CD4-positive, alpha-beta T cell treated with Interleukin-2 at 100 ng/mL for 4 hours (primary cell): ENCODE data around the gene CHKA.

Experiments used
- DNase-seq: peaks from one replicate; pipeline ENCODE4 v3.0.0-alpha.2; 2020; ENCODE audit warnings: low spot score

Gene CHKA

DNA sequence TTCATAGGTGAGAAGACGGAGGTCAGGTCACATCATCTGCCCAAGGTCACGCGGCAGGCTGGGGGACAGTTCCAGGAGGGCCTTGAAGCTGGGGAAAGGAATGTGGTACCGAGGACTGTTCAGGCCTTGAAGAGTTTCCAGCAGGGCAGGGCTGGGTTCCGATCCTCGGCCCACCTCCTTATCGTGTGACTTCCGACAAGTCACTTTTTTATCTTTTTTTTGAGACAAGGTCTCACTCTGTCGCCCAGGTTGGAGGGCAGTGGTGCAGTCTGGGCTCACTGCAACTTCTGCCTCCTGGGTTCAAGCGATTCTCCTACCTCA is 90.1 kb downstream of the CHKA start:
- DNase-seq = no peak

DNA sequence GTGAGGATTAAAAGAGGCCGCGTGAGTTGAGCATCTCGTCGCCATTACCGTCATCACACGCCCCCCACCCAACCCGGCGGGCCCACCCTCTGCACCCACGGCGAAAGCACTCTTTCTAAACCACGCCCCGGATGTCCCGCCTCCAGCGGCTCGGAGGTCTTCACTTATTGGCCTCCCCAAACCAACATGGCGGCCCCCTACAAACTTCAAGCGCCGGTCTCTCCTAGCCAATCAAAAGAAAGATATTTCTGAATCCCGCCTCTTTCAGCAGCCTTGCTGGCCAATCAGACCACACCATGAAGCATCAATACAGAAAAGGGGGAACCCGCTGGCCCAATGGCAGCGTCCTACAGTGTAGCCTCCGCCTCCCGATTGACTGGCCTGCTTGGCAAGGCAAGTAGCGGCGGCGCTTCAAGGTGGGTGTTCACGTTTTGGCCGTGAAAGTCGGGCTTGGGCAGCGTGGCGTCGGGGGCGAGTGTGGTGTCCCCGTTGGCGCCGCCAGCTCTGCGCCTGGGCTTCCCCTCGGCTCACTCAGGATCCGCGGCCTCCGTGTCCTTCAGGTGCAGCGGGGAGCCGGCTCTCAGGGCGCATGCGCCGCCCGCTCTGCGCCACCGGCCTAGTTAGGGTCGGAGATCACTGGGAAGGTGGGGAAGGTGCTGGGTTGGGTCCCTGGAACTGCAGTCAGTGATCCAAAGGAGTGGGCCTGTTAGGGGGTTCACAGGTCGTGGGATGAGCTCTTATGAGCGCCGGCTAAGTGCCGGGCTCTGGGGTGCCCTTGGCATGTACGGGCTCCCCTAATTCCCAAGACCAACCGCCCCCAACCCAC is 90.7 kb downstream of the CHKA start, which contains the start of gene NDUFS8:
TSS of gene NDUFS8 (plus strand) at position 364 of the 826 bp plus-strand sequence. CDS start 1,471 bp downstream, outside the sequence.
- DNase-seq = peak; percentile 99

DNA sequence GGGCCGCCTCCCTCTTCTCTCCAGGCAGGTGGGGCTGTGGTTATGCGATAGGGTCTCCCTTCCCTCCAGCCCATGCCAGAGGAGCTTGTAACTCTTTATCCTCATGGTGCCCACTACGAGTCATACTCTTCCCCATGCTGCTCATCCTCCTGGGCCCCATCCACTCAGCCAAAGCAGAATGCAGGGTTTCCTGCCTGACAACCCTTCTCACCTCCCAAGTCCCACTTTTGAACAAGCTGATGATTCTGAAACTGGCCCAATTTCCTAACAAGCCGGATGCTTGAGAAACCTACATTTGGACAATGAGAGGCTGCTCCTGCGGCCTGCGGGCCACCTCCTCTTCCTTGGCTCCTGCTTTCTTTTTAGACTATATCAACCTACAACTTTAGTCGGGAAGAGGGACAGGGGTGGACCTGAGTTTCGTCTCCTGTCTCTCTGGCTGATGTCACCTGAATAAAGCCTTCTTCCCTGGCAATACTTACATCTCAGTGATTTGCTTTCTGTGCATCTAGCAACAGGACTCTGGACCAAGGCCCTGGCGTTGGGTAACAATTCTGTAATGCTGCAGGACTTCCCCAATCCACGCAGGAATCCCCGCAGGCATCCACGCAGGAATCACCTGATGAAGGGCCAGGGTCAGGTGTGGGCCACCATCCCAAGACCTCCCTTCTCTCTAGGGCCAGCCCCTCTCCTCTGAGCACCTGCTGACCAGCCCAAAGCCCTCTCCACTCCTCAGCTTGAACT is 92.2 kb downstream of the CHKA start:
- no peak for DNase-seq

DNA sequence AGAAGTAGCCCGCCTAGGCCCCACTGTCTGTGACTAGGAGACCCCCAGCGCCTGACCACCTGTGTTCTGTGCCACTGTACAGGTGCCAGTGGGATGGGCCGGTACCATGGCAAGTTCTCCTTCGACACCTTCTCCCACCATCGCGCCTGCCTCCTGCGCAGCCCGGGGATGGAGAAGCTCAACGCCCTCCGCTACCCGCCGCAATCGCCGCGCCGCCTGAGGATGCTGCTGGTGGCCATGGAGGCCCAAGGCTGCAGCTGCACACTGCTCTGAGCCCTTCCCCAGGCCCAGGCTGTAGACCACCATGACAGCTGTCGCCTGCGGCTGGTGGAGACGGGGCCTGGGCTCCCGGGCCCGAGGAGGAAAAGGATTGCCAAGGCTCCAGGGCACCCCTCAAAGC is 93.5 kb downstream of the CHKA start:
- no peak for DNase-seq

DNA sequence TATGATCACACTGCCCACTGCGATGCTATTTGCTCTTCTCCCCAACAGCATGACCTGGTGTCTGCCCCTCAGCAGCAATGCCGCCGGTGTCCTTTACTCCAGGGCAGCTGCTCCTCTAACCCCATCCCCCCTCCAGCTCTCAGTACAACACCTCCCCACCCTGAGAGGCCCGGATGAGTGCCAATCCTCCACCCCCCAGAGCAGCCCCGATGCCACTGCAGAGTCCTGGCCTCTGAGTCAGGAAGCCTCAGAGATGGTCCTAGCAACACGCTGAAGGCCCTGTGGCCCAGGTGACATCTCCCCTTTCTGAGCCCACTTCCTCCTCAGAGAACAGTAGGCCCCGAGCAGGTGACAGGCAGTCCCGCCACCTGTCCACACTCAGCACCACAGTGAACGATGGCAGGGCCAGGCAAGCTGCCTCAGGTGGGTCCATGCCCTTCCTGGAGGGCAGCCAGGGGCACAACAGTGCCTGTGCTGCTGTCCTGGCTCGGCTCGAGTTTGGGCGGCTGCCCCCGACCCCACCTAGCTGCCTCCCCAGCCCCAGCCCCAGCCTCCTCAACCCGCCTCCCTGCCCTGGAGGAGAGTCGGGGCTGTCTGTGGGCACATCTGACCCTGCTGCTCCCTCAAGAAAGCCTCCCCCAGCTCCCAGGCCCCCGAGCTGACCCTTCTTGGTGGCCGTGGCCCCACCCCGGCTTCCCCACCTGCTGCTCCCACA is 94.6 kb downstream of the CHKA start:
- DNase-seq = no peak

DNA sequence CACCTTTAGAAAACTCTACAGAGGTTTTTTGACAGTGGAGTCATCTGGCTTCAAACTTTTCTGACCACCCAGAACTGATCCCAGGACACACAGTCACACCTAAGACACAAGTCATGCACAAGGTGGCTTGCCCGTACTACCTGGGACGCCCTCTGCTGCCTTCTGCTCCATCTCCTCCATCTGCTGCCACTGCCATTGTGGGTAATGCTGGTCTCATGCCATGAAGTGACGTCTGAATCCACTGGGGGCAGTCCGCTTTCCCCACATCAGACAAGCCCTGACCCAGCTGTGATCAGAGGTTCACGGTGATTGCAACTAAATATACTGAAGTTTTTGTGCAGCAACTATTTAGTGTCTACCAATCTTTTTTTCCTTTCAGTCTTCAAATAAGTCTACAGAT is 96.1 kb downstream of the CHKA start:
- DNase-seq = no peak

DNA sequence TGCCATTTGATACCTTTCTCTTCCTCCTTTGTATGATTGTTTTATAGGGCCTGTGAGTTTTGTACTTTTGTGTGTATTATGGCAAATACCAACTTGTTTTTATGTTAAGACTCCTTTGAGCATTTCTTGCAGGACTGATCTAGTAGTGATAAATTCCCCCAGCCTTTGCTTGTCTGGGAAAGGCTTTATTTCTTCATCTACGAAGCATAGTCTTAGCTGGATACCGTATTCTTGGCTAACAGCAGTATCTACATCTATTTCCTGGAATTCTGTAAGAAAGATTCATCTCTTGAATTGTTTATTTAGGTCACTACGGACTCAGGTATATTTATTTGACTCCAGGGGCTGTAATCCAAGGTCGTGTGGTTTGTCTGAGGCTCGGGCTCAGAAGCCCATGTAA is 96.7 kb downstream of the CHKA start:
- DNase-seq = no peak

DNA sequence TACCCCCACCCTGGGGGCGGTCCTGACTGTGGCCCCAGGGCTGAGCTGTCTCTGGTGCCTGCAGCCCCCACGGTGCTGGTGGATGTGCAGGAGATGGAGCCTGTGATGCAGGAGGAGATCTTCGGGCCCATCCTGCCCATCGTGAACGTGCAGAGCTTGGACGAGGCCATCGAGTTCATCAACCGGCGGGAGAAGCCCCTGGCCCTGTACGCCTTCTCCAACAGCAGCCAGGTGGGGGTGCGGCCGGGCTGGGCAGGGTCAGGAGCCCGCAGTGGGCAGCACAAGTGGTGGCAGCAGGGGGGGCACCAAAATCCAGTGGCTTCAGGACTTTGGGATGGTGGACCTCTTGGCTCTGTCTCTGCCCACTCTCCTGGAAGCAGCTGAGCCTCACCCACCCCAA is 98.7 kb downstream of the CHKA start:
- no peak for DNase-seq

DNA sequence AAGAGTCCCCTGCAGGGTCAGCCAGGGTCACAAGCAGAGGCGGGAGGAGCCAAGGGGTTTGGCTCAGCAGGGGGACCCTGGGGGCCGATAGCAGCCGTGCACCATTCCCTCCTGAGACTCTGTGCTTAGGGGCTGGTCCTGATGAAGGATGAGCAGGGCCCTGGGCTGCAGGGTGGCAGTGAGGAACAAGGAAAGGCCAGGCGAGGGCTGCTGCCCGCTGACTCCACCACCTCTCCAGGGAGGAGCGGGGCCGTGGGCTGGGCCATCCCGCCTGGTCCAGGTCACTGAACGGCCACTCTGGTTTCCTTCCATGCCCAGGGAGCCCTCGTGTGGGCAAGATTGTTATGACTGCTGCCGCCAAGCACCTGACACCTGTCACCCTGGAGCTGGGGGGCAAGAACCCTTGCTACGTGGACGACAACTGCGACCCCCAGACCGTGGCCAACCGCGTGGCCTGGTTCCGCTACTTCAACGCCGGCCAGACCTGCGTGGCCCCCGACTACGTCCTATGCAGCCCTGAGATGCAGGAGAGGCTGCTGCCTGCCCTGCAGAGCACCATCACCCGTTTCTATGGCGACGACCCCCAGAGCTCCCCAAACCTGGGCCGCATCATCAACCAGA is 99.9 kb downstream of the CHKA start:
- no peak for DNase-seq

DNA sequence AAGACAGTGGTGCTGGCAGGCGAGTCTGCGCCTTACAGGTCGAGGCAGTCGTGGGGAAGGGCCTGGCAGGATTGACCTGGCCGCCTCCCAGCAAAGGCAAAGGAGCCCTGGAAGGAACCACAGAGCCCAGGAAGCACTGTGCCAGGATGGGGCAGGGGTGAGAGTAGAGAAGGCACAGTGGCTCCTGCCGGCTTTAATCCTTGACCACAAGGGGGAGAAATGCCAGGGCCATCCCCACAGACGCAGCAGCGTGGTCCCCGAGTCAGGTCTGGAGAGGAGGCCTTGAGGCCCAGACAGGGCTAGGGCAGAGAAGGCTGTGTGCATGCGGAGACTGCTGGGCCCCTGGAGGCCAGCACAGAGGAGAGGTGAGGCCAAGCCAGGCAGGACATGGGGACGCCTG is 100.6 kb downstream of the CHKA start:
- DNase-seq = no peak

DNA sequence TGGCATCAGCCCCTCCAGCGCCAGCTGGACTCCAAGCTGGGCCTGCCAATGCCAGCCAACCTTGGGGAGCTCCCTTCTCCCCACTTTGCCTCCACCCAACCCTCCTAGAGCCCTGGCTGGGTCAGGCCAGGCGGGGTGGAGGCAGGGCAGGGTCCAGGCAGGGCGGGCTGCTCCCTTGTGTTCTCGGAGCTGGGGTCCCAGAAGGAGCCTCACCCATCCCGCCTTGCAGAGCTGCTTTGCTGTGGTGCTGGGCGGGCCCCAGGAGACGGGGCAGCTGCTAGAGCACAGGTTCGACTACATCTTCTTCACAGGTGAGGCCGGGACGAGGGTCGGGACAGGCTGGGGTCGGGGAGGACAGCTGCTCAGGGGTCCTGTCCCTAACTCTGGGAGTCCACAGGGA is 101.7 kb downstream of the CHKA start:
- no peak for DNase-seq

DNA sequence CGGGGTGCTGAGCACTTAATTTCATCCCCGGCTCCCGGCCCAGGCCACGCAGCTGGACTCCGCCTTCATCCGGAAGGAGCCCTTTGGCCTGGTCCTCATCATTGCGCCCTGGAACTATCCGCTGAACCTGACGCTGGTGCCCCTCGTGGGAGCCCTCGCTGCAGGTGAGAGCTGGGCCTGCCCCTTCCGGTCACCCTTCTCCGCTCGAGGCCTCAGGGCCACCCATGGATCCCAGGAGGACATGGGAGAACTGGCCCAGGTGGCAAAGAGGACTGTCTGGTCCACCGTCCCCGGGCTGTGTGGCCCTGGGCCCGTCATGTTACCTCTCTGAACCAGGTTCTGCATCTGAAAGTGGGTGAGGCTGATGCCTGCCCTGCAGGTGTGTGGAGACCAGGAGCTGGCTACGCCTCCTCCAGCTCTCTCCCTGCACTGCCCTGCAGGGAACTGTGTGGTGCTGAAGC is 102.4 kb downstream of the CHKA start:
- no peak for DNase-seq

DNA sequence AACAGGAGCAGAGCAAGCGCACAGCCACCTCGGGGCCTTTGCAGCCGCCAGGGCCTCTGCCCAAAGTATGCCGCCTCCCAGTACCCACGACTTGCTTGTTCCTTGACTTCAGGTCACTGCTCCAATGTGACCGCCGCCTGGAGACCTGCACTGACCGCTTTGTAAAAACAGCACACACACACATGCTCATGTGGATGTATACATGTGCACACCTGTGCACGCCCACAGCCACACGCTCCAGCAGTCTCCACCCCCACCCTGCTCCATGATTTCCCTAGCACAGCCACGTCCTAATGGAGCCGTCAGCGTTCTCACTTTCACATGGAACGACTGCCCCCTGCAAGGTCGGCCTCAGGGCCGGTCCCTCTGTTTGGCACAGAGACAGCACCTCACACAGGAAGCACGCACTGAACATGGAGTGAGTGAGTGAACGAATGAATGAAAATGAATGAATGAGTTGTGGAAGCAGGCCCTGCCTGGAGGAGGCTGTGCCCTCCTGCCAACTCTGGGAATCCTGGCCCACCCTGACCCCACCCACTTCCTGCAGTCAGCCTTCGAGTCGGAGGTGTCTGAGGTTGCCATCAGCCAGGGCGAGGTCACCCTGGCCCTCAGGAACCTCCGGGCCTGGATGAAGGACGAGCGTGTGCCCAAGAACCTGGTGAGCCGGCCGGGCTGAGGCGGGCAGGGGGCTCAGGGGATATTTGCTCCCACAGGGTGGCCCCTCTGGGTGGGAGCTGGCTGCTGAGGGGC is 103.0 kb downstream of the CHKA start:
- DNase-seq = no peak

DNA sequence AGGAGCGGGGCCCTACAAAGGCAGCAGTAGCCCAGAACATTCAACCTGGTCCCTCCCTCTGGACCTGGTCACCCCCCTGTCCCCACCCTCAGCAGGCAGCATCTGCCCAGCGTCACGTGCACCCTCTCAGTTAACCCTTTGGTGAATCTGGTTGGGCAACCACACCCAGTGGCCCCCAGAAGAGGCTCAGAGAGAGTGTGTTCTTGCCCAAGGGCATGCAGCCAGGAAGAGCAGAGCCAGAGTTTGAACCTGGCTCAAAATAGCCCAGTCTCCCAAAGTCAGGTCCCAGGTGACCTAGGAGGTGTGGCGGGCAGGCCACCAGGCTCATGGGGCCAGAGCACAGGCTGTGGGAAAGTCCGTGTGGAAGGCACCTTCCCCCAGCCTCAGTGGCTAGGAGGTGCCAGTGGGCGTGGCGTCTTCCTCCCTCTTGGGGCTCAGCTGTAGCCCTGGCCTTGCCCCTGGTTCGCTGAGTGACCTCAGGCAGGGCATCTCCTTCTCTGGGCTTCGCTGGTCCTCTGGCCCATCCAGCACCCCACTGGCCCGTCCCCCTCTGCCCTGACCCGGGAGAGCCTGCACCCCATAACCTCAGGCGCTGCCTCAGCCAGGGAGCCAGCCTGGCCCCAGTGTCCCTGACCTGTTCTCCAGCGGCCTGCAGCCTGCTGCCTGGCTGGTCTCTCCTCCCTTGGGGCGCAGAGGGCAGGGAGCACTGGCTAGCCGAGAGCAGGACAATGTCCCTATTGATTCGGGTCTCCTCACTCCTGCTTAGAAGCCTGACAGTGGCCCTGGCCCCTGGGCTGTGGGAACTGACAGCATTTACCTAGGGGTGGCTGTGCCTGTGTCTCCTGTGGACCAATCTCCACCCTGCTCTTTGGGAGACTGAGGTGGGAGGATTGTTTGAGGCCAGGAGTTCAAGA is 104.0 kb downstream of the CHKA start:
- DNase-seq = no peak

DNA sequence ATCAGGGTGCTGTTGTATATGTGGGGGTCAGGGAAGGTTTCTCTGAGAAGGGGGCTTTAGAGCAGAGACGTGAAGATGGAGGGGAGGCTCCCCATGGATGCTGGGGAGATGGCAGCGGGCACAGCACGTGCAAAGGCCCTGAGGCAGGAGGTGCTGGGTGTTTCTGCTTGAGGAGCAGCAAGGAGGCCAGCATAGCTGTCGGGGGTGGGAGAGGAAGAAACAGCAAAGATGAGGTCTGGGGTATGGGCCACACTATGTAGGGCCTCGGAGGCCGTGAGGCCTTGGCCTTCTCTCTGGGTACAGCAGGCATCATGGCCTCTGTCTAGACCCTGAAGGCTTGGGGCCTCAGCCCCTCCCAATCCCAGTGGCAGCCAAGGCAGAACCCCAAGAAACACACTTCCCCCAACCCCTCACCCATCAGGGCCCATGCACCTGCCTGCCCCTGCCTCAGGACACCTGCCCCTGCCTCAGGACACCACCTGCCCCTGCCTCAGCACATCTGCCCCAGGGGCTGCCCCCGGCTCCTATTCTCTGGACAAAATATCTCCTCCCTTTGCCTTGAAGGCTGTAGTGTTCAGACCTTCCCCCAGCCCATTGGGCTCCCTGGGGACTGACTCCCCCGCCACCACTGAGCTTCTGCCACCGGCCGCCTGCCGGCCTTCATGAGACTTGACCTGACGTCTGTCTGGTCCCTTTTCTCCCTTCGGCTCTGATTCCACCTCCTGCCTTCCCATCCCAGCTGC is 104.9 kb downstream of the CHKA start:
- no peak for DNase-seq

DNA sequence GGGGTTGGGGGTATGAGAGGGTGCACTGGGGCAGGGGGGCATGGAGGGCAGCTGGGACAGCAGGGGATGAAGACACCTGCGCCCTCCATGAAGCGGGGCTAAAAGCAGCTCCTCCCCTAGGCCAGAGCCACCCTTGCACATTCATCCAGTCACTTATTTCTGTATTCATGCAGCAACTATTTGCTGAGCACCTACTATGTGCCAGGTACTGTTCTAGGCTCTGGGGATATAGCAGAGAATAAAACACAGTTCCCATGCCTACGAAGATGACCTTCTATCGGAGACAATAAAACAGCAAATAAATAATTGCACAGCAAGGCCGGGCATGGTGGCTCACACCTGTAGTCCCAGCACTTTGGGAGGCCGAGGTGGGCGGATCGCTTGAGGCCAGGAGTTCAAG is 105.7 kb downstream of the CHKA start:
- no peak for DNase-seq

DNA sequence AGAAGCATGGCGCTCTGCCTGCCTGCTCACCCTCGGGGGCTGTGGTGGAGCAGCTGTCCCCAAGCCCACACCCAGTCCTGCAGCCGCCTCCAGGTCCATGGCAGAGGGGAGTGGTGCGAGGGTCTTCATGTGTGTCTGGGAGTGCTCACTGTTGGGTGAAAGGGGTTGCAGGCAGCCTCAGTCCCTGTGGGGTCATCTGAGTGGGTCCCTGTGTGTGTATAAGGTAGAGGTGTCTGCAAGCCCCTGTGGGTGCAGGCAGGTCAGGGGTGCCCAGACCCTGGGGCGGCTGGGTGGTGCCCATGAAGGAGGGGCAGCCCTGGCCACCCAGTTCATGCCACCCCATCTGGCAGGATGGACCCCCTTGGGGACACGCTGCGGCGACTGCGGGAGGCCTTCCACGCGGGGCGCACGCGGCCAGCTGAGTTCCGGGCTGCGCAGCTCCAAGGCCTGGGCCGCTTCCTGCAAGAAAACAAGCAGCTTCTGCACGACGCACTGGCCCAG is 106.2 kb downstream of the CHKA start:
- no peak for DNase-seq

DNA sequence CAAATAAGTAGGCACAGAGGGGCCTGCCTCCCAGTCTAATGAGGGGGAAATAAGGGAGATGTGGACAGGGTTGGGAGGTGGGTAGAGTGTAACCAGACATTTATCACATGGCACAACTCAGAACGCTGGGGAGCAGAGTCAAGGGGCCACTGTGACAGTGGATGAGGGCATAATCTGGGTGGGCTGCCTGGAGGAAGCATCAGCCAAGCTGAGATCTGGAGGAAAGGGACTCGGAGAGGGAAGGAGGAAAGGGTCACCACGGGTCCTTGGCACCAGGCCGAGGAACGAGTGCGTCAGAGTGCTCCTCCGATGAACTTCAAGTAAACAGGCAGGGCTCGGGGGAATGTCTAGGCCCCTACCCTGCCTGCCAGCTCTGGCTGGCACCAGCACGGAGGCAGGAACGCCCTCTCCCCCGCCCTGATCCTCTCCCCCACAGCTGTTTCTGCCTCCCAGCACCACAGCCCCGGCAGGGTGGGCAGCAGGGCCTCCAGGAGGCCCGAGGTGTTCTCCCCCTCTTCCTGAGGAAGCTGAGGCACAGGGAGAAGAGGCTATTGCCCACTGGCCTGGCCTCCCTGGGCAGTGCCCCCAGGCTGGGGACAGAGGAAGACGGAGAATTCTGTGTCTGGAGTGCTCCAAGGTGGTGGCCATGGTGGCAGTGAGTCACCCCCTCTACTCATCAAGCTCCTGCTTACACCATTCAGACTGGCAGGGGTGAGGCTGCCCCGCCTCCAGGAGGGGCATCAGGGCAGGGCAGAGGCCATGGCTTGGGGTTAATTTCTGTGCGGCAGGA is 106.8 kb downstream of the CHKA start:
- DNase-seq = no peak

DNA sequence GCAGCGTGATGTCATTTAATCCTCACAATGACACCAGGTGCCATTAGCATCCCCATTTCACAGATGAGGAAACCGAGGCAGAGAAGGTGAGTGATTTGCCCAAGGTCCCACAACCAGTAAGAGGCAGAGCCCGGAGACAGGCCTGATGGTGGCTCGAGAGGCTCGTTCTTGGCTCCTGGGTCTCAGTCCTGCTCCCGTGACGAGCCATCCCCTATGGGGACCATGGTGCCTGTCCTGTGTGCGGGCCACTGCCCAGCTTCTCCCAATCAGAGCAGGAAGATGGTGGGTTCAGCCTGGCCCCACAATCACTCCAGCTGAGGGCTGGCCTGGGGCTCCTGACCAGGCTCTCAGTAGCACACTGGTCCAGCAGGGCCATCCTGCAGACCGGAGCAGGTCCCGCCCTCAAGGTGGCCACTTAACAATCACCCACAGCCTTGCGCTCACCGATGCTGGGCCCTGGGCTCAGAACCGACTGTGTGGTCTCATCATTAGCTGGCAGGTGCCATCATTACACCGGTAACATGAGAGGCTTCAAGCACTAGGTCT is 107.5 kb downstream of the CHKA start:
- DNase-seq = no peak
